ENCODE data around the gene C4orf54.

C4orf54 gene

DNA sequence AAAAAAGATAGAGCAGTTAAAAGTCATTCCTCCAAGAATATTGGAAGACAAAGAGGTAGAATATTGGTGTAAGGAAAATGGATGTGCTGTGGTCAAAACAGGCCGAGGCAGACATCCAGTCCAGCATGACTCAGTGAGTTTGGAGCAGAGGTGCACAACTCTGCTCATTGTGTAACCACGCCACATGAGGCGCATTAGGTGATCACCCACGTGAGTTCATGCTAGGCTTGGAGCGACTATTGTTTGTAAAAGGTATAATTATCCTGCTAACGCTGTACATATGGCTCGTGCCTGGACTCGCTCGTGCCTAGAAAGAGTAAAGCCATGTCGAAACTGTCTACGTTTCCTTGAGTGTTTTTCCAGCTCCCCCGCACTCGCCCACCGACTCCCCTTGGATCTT is 23.9 kb downstream of the C4orf54 start:
- Histone ChIP-seq H3K4me1 (ENCODE audit: control insufficient read depth, insufficient read depth, low read length) (no peaks in the 10 kb centered on the region), H3K27ac (ENCODE audit: low read depth, low read length) (no peak overlapping the region), H3K9ac (ENCODE audit: low read length) (no peak overlapping the region), H3K4me3 (ENCODE audit: low read length) (no peak overlapping the region), H3K36me3 (ENCODE audit: control insufficient read depth, insufficient read depth, low read length) (no peaks in the 10 kb centered on the region), H3K27me3 (ENCODE audit: control insufficient read depth, insufficient read depth, low read length) (no peaks in the 10 kb centered on the region)

DNA sequence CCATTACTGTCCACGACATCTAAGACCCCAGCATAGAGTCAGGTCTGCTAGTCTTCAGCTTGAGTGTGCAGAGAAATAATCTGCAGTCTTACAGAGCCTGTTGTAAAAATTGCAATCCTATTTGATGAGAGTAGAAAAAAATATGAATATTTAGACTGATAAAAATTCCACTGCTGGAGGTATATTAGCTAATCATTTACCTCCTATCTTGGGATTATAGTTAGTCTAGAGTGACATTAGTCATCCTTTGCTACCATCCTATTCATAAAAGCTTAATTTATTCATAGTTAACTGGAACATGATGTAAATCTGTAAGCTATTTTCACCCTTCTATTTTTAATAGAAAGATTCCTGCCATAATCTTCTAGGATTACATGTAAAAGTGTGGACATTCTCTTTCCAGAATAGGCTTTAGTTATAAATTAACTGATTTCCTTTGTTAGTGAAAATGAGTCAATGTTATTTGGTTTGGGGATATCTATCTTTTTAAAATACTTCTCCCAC is 26.7 kb downstream of the C4orf54 start:
- H3K9ac ChIP-seq (ENCODE audit: low read length) = no peak overlapping the region
- no peaks in the 10 kb centered on the region for H3K27me3 ChIP-seq (ENCODE audit: control insufficient read depth, insufficient read depth, low read length)
- no peak overlapping the region for H3K4me3 ChIP-seq (ENCODE audit: low read length)
- H3K4me1 ChIP-seq (ENCODE audit: control insufficient read depth, insufficient read depth, low read length) = no peaks in the 10 kb centered on the region
- H3K36me3 ChIP-seq (ENCODE audit: control insufficient read depth, insufficient read depth, low read length) = no peaks in the 10 kb centered on the region
- no peak overlapping the region for H3K27ac ChIP-seq (ENCODE audit: low read depth, low read length)

DNA sequence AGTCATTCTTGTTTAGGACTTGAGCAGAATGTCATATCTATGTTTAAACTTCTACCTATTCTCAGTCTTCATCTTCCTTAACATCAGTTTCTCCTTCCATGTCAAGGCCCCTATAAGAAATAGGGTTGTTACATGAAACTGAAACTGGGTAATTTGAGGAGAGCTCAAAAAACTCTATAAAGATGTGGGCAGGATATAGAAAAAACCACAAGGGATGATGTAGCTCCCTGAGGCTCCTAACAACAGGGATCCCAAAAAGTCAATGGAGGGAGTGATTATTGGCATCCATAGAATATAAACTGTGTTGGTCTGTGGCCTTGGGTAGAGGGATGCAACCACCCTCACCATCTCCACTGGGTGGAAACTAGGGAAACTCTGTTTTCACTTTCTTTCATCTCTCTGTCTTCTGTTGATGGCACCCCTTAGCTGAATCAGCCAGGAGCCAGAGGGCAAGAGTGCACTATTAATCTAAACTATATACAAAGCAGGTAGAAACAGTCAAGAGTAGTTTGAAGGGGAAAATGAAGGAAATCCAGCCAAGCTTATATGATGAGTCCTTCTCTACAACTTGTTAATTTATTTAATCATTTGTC is 27.6 kb downstream of the C4orf54 start:
- H3K4me1 ChIP-seq (ENCODE audit: control insufficient read depth, insufficient read depth, low read length) = no peaks in the 10 kb centered on the region
- no peak overlapping the region for H3K27ac ChIP-seq (ENCODE audit: low read depth, low read length)
- H3K4me3 ChIP-seq (ENCODE audit: low read length) = no peak overlapping the region
- H3K27me3 ChIP-seq (ENCODE audit: control insufficient read depth, insufficient read depth, low read length) = no peaks in the 10 kb centered on the region
- no peak overlapping the region for H3K9ac ChIP-seq (ENCODE audit: low read length)
- H3K36me3 ChIP-seq (ENCODE audit: control insufficient read depth, insufficient read depth, low read length) = no peaks in the 10 kb centered on the region

DNA sequence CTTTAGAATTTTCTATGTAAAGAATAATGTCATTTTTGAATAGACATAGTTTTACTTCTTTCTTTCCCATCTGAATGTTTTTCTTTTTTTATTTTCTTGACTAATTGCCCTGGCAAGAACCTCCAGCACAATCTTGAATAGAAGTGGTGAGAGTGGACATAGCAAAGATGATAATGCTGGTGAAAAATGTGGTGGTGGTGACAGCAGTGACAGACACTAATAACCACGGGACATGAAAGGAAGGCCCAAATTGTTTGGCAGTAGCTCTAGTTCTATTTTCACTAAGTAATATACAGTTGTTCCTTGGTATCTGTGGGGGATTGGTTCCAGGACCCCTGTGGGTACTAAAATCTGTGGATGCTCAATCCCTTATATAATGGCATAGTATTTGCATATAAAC is 29.6 kb downstream of the C4orf54 start:
- H3K4me1 ChIP-seq (ENCODE audit: control insufficient read depth, insufficient read depth, low read length) = peaks cover 8% of the 10 kb centered on the region
- H3K4me3 ChIP-seq (ENCODE audit: low read length) = no peak overlapping the region
- no peaks in the 10 kb centered on the region for H3K36me3 ChIP-seq (ENCODE audit: control insufficient read depth, insufficient read depth, low read length)
- H3K27me3 ChIP-seq (ENCODE audit: control insufficient read depth, insufficient read depth, low read length) = no peaks in the 10 kb centered on the region
- H3K27ac ChIP-seq (ENCODE audit: low read depth, low read length) = no peak overlapping the region
- H3K9ac ChIP-seq (ENCODE audit: low read length) = no peak overlapping the region

DNA sequence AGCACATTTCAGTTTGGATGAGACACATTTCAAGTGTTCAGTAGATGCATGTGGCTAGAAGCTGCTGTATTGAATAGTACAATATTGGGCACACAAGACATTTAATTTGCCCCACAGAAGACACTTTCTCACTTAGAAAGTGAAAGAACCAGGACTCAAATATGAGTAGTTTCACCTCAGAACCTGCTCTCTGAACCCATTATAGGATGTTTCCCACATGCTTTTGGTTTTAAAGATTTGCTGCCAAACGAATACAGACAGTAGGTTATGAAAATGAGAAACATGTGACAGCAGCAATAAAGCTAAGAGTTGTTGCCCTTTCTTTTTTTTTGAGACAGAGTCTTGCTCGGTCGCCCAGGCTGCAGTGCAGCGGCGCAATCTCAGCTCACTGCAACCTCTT is 32.3 kb downstream of the C4orf54 start:
- H3K36me3 ChIP-seq (ENCODE audit: control insufficient read depth, insufficient read depth, low read length) = no peaks in the 10 kb centered on the region
- H3K27ac ChIP-seq (ENCODE audit: low read depth, low read length) = peak overlapping the region; percentile 47
- no peak overlapping the region for H3K4me3 ChIP-seq (ENCODE audit: low read length)
- H3K27me3 ChIP-seq (ENCODE audit: control insufficient read depth, insufficient read depth, low read length) = no peaks in the 10 kb centered on the region
- H3K4me1 ChIP-seq (ENCODE audit: control insufficient read depth, insufficient read depth, low read length) = peaks cover 8% of the 10 kb centered on the region
- H3K9ac ChIP-seq (ENCODE audit: low read length) = no peak overlapping the region

DNA sequence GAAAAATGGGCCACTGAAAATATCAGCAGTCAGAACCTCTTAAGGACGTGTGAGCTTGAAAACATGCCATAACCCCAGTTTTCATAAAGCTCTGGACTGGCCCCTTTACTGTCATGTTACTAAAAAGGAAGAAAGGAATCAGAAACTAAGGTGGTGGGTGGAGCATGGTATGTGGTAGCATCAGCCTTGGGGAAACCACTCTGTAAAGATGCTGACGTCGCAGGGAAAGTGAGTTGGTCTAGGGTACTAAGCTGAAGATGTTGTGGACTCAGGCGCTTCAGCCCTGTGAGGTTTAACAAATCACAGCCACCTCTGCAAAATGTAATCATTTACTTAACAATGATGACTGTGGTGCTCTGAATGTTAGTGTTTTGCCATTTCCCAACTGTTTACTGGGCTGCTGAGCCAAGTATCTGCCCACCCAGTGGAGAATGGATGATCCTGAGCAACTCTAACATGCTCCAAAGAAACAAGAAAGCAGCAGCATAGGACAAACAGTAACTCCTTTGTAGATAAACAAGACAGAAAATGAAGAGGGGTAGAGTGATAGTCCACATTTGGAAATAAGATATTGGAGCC is 33.4 kb downstream of the C4orf54 start:
- H3K27ac ChIP-seq (ENCODE audit: low read depth, low read length) = peak overlapping the region; percentile 59
- peaks cover 8% of the 10 kb centered on the region for H3K4me1 ChIP-seq (ENCODE audit: control insufficient read depth, insufficient read depth, low read length)
- H3K27me3 ChIP-seq (ENCODE audit: control insufficient read depth, insufficient read depth, low read length) = no peaks in the 10 kb centered on the region
- H3K4me3 ChIP-seq (ENCODE audit: low read length) = no peak overlapping the region
- no peaks in the 10 kb centered on the region for H3K36me3 ChIP-seq (ENCODE audit: control insufficient read depth, insufficient read depth, low read length)
- H3K9ac ChIP-seq (ENCODE audit: low read length) = no peak overlapping the region

DNA sequence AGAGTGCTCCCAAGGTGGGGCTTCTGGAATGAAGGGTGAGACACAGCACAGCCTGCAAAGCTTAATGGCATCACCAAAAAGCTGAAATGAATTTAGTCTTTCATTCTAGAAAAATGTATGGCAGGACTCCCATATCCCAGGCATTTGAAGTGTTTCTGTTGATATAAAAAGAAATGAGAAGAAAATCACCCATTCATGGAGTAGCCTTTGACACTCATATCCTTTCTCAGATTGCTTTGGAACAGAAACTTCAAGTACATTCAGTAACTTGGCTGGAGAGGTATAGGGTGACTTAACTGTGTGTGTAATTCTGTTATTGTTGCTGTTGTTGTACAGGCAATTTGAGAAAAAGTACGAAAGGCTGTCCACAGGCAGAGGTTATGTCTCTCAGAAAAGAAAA is 35.3 kb downstream of the C4orf54 start:
- Histone ChIP-seq H3K9ac (ENCODE audit: low read length) (no peak overlapping the region), H3K4me1 (ENCODE audit: control insufficient read depth, insufficient read depth, low read length) (peaks cover 8% of the 10 kb centered on the region), H3K27ac (ENCODE audit: low read depth, low read length) (no peak overlapping the region), H3K36me3 (ENCODE audit: control insufficient read depth, insufficient read depth, low read length) (no peaks in the 10 kb centered on the region), H3K27me3 (ENCODE audit: control insufficient read depth, insufficient read depth, low read length) (no peaks in the 10 kb centered on the region), H3K4me3 (ENCODE audit: low read length) (no peak overlapping the region)

DNA sequence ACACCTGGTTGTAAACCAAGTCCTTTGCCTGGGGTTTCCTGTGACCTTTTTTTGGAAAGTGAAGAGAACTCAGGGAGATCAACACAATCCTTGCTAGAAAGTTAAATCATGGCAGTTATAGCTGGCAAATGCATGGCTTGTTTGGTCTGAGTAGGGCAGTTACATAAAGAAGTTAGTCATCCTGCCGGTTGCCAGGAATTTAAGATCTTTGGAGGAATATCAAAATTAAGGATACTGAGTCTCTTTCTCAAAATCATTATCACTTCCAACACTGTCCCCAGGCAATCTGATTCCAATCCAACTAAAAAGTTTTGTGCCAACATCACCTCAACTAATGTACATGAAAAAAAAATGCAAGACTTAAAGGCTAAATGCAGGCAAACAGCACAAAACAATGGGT is 40.3 kb downstream of the C4orf54 start:
- peaks cover 3% of the 10 kb centered on the region for H3K4me1 ChIP-seq (ENCODE audit: control insufficient read depth, insufficient read depth, low read length)
- no peaks in the 10 kb centered on the region for H3K36me3 ChIP-seq (ENCODE audit: control insufficient read depth, insufficient read depth, low read length)
- H3K27ac ChIP-seq (ENCODE audit: low read depth, low read length) = peak overlapping the region; percentile 41
- H3K9ac ChIP-seq (ENCODE audit: low read length) = no peak overlapping the region
- no peaks in the 10 kb centered on the region for H3K27me3 ChIP-seq (ENCODE audit: control insufficient read depth, insufficient read depth, low read length)
- no peak overlapping the region for H3K4me3 ChIP-seq (ENCODE audit: low read length)

DNA sequence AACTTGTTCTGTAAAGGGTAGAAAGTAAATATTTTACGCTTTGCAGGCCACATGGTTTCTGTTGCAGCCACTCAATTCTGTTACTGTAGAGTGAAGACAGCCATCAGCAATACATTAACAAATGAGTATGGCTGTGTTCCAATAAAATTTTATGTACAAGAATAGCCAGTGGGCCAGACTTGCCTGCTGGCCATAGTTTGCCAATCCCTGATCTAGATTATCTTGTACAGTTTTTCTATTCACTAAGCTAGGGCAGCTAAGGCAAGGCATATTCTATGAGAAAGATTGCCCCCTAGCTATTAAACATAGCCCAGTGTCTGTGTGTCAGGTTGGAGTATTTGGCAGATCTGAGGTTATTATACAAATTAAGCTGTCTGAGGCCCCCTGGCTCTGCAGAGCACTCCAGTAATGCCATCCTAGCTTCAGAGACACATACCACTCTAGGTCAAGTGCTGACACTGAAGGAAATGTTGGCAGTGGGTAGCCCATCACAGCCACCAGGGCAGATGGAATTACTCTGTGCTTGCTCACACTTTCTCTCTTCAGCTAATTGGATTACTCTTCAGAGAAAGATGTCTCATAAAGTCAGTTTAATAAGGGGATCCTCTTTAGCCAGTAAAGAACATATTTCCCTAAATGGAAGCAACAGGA is 42.3 kb downstream of the C4orf54 start:
- Histone ChIP-seq H3K27ac (ENCODE audit: low read depth, low read length) (no peak overlapping the region), H3K9ac (ENCODE audit: low read length) (no peak overlapping the region), H3K4me3 (ENCODE audit: low read length) (no peak overlapping the region), H3K27me3 (ENCODE audit: control insufficient read depth, insufficient read depth, low read length) (no peaks in the 10 kb centered on the region), H3K4me1 (ENCODE audit: control insufficient read depth, insufficient read depth, low read length) (peaks cover 3% of the 10 kb centered on the region), H3K36me3 (ENCODE audit: control insufficient read depth, insufficient read depth, low read length) (no peaks in the 10 kb centered on the region)

DNA sequence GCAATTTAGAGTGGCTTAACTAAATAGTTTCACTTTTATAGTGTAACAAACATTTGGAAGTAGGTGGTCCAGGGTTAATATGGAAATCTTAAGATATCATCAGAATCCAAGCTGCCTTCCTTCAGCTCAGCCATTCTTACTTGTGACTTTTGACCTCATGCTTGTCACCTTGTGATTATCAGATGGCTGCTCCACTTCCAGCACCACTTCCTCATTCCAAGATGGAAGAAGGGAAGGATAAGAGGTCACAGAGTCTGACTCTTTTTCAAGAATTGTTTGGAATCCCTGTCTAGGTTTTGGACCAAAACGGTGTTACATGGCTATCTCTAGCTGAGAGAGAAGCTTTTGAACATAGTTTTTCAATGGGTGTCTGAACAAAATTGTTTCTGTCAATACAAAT is 43.1 kb downstream of the C4orf54 start:
- H3K27ac ChIP-seq (ENCODE audit: low read depth, low read length) = no peak overlapping the region
- H3K4me1 ChIP-seq (ENCODE audit: control insufficient read depth, insufficient read depth, low read length) = peaks cover 3% of the 10 kb centered on the region
- H3K4me3 ChIP-seq (ENCODE audit: low read length) = no peak overlapping the region
- H3K9ac ChIP-seq (ENCODE audit: low read length) = no peak overlapping the region
- no peaks in the 10 kb centered on the region for H3K27me3 ChIP-seq (ENCODE audit: control insufficient read depth, insufficient read depth, low read length)
- H3K36me3 ChIP-seq (ENCODE audit: control insufficient read depth, insufficient read depth, low read length) = no peaks in the 10 kb centered on the region

DNA sequence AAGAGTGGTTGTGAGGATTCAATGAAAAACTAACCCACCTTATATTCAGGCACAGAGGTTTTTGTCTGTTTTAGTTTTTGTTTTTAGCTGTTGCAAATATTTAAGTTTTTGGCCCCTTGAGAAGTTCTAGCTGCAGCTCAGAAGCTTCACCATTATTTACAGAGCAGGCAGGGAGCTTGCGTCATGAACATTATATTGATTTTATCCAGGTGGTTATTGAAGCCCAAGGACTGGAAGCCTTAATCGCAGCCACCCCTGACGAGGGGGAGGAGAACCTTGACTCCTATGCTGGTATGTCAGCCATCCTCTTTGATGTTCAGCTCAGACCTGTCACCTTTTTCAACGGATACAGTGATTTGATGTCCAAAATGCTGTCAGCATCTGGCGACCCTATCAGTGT is 44.9 kb downstream of the C4orf54 start:
- H3K27ac ChIP-seq (ENCODE audit: low read depth, low read length) = no peak overlapping the region
- no peaks in the 10 kb centered on the region for H3K36me3 ChIP-seq (ENCODE audit: control insufficient read depth, insufficient read depth, low read length)
- no peak overlapping the region for H3K4me3 ChIP-seq (ENCODE audit: low read length)
- H3K27me3 ChIP-seq (ENCODE audit: control insufficient read depth, insufficient read depth, low read length) = no peaks in the 10 kb centered on the region
- peaks cover 3% of the 10 kb centered on the region for H3K4me1 ChIP-seq (ENCODE audit: control insufficient read depth, insufficient read depth, low read length)
- no peak overlapping the region for H3K9ac ChIP-seq (ENCODE audit: low read length)

DNA sequence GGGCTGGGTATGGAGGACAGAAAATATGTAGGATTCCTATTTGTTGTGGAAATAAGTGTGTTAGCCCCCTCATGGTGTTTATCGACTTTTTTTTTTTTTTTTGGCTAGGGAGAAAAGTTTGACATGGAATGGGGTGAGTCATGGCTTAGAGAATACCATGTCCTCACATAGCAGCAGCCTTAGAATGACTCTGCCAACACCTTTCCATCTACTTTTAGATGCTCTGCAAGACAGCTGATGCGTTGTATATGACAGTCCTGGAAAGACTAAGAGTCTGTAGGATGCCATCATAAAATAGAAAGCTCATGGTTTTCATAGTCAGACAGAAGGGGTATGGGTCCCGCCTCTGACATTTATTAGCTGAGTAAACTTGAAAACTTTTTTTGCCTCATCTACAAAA is 45.3 kb downstream of the C4orf54 start:
- Histone ChIP-seq H3K4me1 (ENCODE audit: control insufficient read depth, insufficient read depth, low read length) (peaks cover 3% of the 10 kb centered on the region), H3K36me3 (ENCODE audit: control insufficient read depth, insufficient read depth, low read length) (no peaks in the 10 kb centered on the region), H3K27ac (ENCODE audit: low read depth, low read length) (no peak overlapping the region), H3K9ac (ENCODE audit: low read length) (no peak overlapping the region), H3K27me3 (ENCODE audit: control insufficient read depth, insufficient read depth, low read length) (no peaks in the 10 kb centered on the region), H3K4me3 (ENCODE audit: low read length) (no peak overlapping the region)
